Gastroesophageal sphincter (tissue), 4 donors: ENCODE data around the gene RPS6KL1. TPM values are rescaled to one million over a fixed set of nuclear protein-coding genes. Genes with fewer than 3 reads are reported as not detected.
"Not testable (repeated sequence)": the region's sequence is repeated elsewhere in the genome, so short reads cannot be mapped to it uniquely, and the experiment has no call there.

Experiments used
- ATAC-seq: fragments of 150-250 bp; one replicate; pipeline ENCODE4 v1.9.1; 2016; ENCODE audit warnings: mild to moderate bottlenecking, moderate library complexity
- H3K27ac ChIP-seq, 4 donors: fragments of 200-600 bp; sonication (generic) in 3 of 4; 1 replicate in 3 of 4; 2 replicates in 1 of 4; pipeline ENCODE4 v1.5.1; 2016 to 2019
- H3K27me3 ChIP-seq: fragments of 200-600 bp; sonication (generic); one replicate; pipeline ENCODE4 v1.5.1; 2019
- H3K36me3 ChIP-seq, 2 donors: fragments of 200-600 bp; sonication (generic); one replicate each; pipeline ENCODE4 v1.5.1; 2019; ENCODE audit warnings: control low read depth in 1 of 2
- H3K4me1 ChIP-seq, 3 donors: fragments of 200-600 bp; sonication (generic); 1 replicate in 2 of 3; 2 replicates in 1 of 3; pipeline ENCODE4 v1.5.1; 2016 to 2019; ENCODE audit warnings: control low read depth in 2 of 3
- H3K4me3 ChIP-seq, 2 donors: fragments of 200-600 bp; sonication (generic); one replicate each; pipeline ENCODE4 v1.5.1; 2019; ENCODE audit warnings: mild to moderate bottlenecking in 1 of 2, moderate library complexity in 1 of 2
- H3K9me3 ChIP-seq, 3 donors: fragments of 200-600 bp; sonication (generic); one replicate each; pipeline ENCODE4 v1.5.1; 2017 to 2019; ENCODE audit warnings: control low read depth in 2 of 3
- EP300 ChIP-seq: sonication (generic); formaldehyde crosslinking; IDR thresholded peaks from one replicate; pipeline ENCODE4 v1.6.1; 2017; ENCODE audit warnings: antibody characterized with exemption, mild to moderate bottlenecking
- POLR2A ChIP-seq, 2 donors: fragments of 450-650 bp; IDR thresholded peaks; one replicate each; pipeline ENCODE4 v1.6.1; 2017; ENCODE audit warnings: antibody characterized with exemption in 2 of 2, mild to moderate bottlenecking in 2 of 2, moderate library complexity in 1 of 2
- POLR2AphosphoS5 ChIP-seq: sonication (generic); formaldehyde crosslinking; IDR thresholded peaks from one replicate; pipeline ENCODE4 v1.6.1; 2017; ENCODE audit warnings: antibody characterized with exemption
- WGBS, 2 donors: methylation state at CpG; one replicate each; pipeline ENCODE4 v1.1.5; 2018; ENCODE audit warnings: low coverage in 1 of 2; 5-methylcytosine and 5-hydroxymethylcytosine counted together
- total RNA-seq, 4 donors: library from RNA; depleted of rRNA; stranded (reverse); fragments of >200 nt; gene quantifications; one replicate each; pipeline ENCODE4 v1.1.0, GENCODE V29; 2016
- TF ChIP-seq, protein P1 (sequence below), 4 experiments: fragments of 200-600 bp in 2 of 4; fragments of 450-650 bp in 2 of 4; sonication (generic) in 1 of 4; IDR thresholded peaks; one replicate each; pipeline ENCODE4 v1.5.1; 2017 to 2019; ENCODE audit warnings: antibody characterized with exemption in 4 of 4, mild to moderate bottlenecking in 2 of 4, moderate library complexity in 2 of 4

Gene RPS6KL1
- total RNA-seq, 4 donors from 2014 or later = 4.0 to 10.2 (median 8.2) TPM

DNA sequence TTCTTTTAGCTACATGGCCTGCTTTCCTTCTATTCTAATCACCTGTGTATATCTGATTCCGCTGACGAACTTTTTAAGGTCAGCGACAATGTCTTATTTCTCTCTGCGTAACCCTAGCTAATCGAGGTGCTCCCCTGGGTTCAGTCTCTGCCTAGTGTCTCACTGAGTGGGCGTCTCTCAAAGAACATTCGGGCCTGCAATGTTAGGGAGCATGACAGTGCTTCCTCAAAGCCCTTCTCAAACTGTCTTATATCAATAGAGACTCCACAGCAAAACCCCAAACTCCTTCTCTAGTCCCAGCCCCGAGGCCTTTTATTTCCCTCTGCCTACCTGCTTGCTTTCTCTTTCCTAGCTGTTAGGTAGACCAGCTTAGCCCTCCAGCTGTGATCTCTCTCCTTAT, 13.7 kb upstream of the RPS6KL1 start:
- H3K9me3 ChIP-seq = no peaks in the 10 kb centered on the region
- no peak overlapping the region for H3K27ac ChIP-seq
- WGBS, 2 donors = 87 to 93% methylated on average over 3 to 8 of the region's 8 CpGs
- peaks cover 24% of the 10 kb centered on the region for H3K27me3 ChIP-seq
- no peak overlapping the region for H3K4me3 ChIP-seq
- peaks cover 0 to 64% (median 36%) of the 10 kb centered on the region in 3 donors for H3K4me1 ChIP-seq
- no peak for ATAC-seq
- no peaks in the 10 kb centered on the region for H3K36me3 ChIP-seq
- TF ChIP-seq, protein P1, sequence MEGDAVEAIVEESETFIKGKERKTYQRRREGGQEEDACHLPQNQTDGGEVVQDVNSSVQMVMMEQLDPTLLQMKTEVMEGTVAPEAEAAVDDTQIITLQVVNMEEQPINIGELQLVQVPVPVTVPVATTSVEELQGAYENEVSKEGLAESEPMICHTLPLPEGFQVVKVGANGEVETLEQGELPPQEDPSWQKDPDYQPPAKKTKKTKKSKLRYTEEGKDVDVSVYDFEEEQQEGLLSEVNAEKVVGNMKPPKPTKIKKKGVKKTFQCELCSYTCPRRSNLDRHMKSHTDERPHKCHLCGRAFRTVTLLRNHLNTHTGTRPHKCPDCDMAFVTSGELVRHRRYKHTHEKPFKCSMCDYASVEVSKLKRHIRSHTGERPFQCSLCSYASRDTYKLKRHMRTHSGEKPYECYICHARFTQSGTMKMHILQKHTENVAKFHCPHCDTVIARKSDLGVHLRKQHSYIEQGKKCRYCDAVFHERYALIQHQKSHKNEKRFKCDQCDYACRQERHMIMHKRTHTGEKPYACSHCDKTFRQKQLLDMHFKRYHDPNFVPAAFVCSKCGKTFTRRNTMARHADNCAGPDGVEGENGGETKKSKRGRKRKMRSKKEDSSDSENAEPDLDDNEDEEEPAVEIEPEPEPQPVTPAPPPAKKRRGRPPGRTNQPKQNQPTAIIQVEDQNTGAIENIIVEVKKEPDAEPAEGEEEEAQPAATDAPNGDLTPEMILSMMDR (IDR thresholded peaks at IDR 0.05) = no peak
- TF ChIP-seq POLR2A (IDR thresholded peaks at IDR 0.05) = no peak

DNA sequence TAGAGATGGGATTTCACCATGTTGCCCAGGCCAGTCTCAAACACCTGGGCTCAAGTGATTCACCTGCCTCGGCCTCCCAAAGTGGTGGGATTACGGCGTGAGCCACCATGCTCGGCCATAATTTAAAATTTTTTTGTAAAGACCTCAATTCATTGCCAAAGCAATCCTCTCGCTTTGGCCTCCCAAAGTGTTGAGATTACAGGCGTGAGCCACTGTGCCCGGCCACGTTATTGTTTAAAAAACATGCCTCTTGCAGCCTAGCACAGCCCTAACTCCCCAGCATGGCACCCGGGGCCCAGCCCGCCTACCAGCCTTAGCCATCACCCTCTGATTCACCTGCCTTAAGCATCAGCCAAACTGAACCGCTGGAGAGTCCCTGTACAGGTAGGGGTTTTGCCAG, 13.1 kb upstream of the RPS6KL1 start:
- Histone ChIP-seq H3K36me3 (no peaks in the 10 kb centered on the region), H3K9me3 (no peaks in the 10 kb centered on the region), H3K4me1 (peaks cover 0 to 58% (median 31%) of the 10 kb centered on the region in 3 donors), H3K27ac (no peak overlapping the region), H3K4me3 (no peak overlapping the region), H3K27me3 (peaks cover 28% of the 10 kb centered on the region)
- no peak for ATAC-seq
- 80 to 100% methylated on average over 1 of the region's 11 CpGs for WGBS, 2 donors
- TF ChIP-seq, protein P1 (IDR thresholded peaks at IDR 0.05) = no peak
- no peak for TF ChIP-seq POLR2AphosphoS5
- no peak for TF ChIP-seq EP300
- no peak for TF ChIP-seq POLR2A (IDR thresholded peaks at IDR 0.05)

DNA sequence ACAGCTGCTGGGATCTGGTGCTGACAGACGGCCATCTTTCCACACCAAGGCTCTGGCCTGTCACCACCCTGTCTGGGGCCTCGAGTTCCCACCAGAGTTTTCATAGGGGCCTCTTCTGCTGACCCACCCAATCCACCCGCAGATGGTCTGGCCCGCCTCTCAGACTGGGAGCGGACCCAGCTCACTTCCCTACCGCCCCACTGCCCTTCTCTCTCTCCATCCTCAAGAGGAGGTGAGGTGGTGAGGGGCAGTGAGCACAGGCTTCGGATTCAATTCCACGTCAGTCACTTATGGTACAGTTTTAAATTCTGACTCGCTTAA, 12.3 kb upstream of the RPS6KL1 start:
- Histone ChIP-seq H3K4me1 (peaks cover 0 to 50% (median 25%) of the 10 kb centered on the region in 3 donors), H3K36me3 (no peaks in the 10 kb centered on the region), H3K27me3 (peaks cover 30% of the 10 kb centered on the region), H3K9me3 (no peaks in the 10 kb centered on the region), H3K4me3 (no peak overlapping the region), H3K27ac (peak overlapping the region in 3 of 4 donors; percentile 4 to 27 (median 24))
- TF ChIP-seq POLR2AphosphoS5 (no peak), POLR2A (IDR thresholded peaks at IDR 0.05) (no peak), EP300 (no peak)
- TF ChIP-seq, protein P1 (IDR thresholded peaks at IDR 0.05) = no peak
- no peak for ATAC-seq
- 60 to 93% methylated on average over 1 to 3 of the region's 9 CpGs for WGBS, 2 donors

DNA sequence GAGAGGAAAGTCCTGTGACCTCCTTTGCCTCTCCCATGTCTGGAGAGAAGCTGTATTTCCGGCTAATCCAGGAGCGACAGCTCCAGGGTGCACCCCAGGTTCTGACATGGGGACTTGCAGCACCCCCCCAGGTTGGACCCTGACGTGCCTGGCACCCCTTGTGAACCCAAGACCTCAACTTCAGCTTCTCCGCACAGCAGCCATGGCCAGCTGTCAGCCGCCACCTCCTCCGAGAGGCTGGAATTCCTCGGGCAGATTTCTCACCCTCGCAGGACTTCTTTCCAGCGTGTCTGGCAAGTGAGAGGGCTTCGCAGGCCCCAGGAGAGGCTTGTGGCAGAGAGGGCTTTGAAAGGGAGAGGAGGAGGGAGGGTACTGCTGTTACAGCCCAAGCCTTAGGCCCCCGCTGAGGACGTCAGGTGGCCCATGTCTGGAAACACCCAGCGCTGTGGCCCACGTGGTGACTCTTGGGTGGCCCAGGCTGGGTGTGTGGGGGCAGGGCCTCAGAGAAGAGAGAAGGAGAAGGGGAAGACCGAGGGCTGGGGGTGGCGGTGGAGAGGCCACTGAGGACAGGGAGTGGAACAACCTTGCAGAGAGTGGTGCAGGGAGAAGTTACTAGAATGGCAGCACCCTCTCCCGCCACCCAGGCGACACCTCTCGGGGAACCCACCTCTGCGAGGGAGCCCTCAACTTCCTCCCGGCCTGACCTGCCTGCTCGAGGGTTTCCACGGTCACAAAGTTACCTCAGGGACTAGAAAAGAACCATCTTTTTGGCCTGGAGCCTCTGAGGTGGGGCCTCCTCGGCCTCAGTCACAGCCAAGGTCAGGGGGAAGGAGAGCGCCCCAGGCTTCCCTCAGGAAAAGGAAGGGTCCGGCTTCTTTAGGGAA, 11.7 kb upstream of the RPS6KL1 start:
- H3K4me1 ChIP-seq = peaks cover 0 to 44% (median 19%) of the 10 kb centered on the region in 3 donors
- H3K9me3 ChIP-seq = no peaks in the 10 kb centered on the region
- WGBS, 2 donors = 50% methylated on average over 12 of the region's 26 CpGs; no CpG with 5 or more reads in 1 of the 2 donors
- no peaks in the 10 kb centered on the region for H3K36me3 ChIP-seq
- ATAC-seq = peak; percentile 40
- peak overlapping the region in 3 of 4 donors; percentile 4 to 27 (median 24) for H3K27ac ChIP-seq
- H3K4me3 ChIP-seq = no peak overlapping the region
- H3K27me3 ChIP-seq = peaks cover 30% of the 10 kb centered on the region
- no peak for TF ChIP-seq POLR2AphosphoS5
- TF ChIP-seq EP300 = no peak
- TF ChIP-seq, protein P1 (IDR thresholded peaks at IDR 0.05) = no peak
- TF ChIP-seq POLR2A (IDR thresholded peaks at IDR 0.05) = no peak

DNA sequence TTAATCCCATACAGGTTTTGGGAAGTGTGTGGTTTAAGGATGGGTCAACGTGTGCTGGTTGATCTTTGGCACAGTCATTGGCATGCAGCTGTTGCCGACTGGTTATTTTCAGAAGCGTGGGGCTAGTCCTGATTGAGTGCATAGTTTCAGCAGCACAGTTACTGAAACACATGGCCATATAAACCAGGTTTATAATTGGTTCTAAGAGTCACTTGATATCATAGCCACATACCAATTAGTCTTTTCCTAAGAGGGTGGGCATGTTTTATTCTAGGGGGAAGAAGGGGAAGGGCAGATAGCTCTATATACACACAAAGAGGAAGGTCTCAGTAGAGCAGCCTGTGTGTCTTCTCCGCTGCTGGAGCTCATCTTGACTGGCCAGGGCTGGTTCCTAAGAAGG, 11.0 kb upstream of the RPS6KL1 start:
- Histone ChIP-seq H3K4me3 (no peak overlapping the region), H3K9me3 (no peaks in the 10 kb centered on the region), H3K4me1 (peaks cover 0 to 37% (median 12%) of the 10 kb centered on the region in 3 donors), H3K27ac (peak overlapping the region in 1 of 4 donors; percentile 27), H3K36me3 (no peaks in the 10 kb centered on the region), H3K27me3 (peaks cover 30% of the 10 kb centered on the region)
- ATAC-seq = no peak
- TF ChIP-seq, protein P1 (IDR thresholded peaks at IDR 0.05) = no peak
- 30 to 100% methylated on average over 1 to 3 of the region's 4 CpGs for WGBS, 2 donors

DNA sequence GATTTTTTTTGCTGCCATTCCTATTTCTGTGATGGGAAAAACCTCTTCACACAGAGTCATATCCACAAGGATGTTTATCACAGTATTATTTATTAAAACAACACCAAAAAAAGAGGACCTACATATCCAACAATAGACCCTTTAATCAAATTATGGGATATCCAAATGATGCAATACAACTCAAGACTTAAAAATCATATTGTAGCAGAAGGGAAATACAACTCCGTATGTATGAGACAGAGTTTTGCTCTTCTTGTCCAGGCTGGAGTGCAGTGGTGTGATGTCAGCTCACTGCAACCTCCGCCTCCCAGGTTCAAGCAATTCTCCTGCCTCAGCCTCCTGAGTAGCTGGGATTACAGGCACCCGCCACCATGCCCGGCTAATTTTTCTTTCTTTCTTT, 9.9 kb upstream of the RPS6KL1 start:
- not testable (repeated sequence) for H3K9me3 ChIP-seq, H3K4me3 ChIP-seq, H3K36me3 ChIP-seq, ATAC-seq
- Histone ChIP-seq H3K27me3 (peaks cover 30% of the 10 kb centered on the region), H3K4me1 (peaks cover 0 to 35% (median 8%) of the 10 kb centered on the region in 3 donors), H3K27ac (peak overlapping the region in 2 of 4 donors; percentile 14 to 37)
- WGBS, 2 donors = 63 to 78% methylated on average over 2 to 4 of the region's 4 CpGs
